SK-N-SH (cell line): ENCODE measurements around the gene LPP. TPM values are rescaled to one million over a fixed set of nuclear protein-coding genes. Genes with fewer than 3 reads are reported as not detected.

Experiments
- CTCF ChIA-PET: fragments of 300-600, 350-600 bp; formaldehyde crosslinking; extraction: SDS; loops from one replicate; lab custom pipeline; 2021; lab: Yijun Ruan, JAX
- POLR2A ChIA-PET: fragments of 350-600 bp; sonication (Branson Sonifier 250); formaldehyde crosslinking; extraction: SDS; loops from one replicate; lab custom pipeline; 2020; ENCODE audit warnings: antibody characterized with exemption, inconsistent platforms; lab: Yijun Ruan, JAX
- DNase-seq: peaks from one replicate; pipeline ENCODE4 v3.0.0; 2012
- H2AFZ ChIP-seq: fragments of 200-600 bp; sonication (generic); 2 replicates; pipeline ENCODE4 v1.8.1; 2016; ENCODE audit warnings: antibody characterized with exemption, mild to moderate bottlenecking, low read depth
- H3F3A ChIP-seq: fragments of 200-600 bp; sonication (generic); replicated peaks from 2 replicates; pipeline ENCODE3; 2016; ENCODE audit warnings: antibody characterized with exemption, mild to moderate bottlenecking; ENCODE audit not compliant: insufficient read depth
- H3K27ac ChIP-seq, 2 experiments: fragments of 200-500 bp in 1 of 2; fragments of 200-600 bp in 1 of 2; sonication (Bioruptor generic) in 1 of 2; sonication (generic), shearing (Covaris generic) in 1 of 2; 2 replicates each; pipeline versions ENCODE4 v1.5.1 to v1.6.1; 2014 to 2016; ENCODE audit warnings: low read depth in 2 of 2, inconsistent platforms in 1 of 2, low read length in 1 of 2, mild to moderate bottlenecking in 1 of 2, mixed read lengths in 1 of 2
- H3K27me3 ChIP-seq: fragments of 200-600 bp; sonication (generic), shearing (Covaris generic); 2 replicates; pipeline ENCODE4 v1.6.1; 2016; ENCODE audit warnings: mixed run types; ENCODE audit not compliant: insufficient read depth
- H3K36me3 ChIP-seq, 2 experiments: fragments of 200-500 bp in 1 of 2; fragments of 200-600 bp in 1 of 2; sonication (Bioruptor generic) in 1 of 2; sonication (generic) in 1 of 2; replicated peaks in 1 of 2; 2 replicates each; pipeline versions ENCODE3 to v1.5.1; 2014 to 2016; ENCODE audit warnings: low read length in 1 of 2, mild to moderate bottlenecking in 1 of 2; ENCODE audit not compliant: insufficient read depth in 2 of 2, control insufficient read depth in 1 of 2
- H3K4me1 ChIP-seq, 2 experiments: fragments of 200-500 bp in 1 of 2; fragments of 200-600 bp in 1 of 2; sonication (Bioruptor generic) in 1 of 2; sonication (generic), shearing (Covaris generic) in 1 of 2; 2 replicates each; pipeline versions ENCODE4 v1.5.1 to v1.6.1; 2014 to 2016; ENCODE audit warnings: low read depth in 1 of 2, low read length in 1 of 2, mixed run types in 1 of 2; ENCODE audit not compliant: insufficient read depth in 2 of 2, control insufficient read depth in 1 of 2
- H3K4me2 ChIP-seq: fragments of 200-600 bp; sonication (generic), shearing (Covaris generic); 2 replicates; pipeline ENCODE4 v1.6.1; 2017; ENCODE audit warnings: mixed run types
- H3K4me3 ChIP-seq, 2 experiments: fragments of 200-500 bp in 1 of 2; fragments of 200-600 bp in 1 of 2; sonication (Bioruptor generic) in 1 of 2; sonication (generic), shearing (Covaris generic) in 1 of 2; 2 replicates each; pipeline versions ENCODE4 v1.5.1 to v1.8.1; 2014 to 2016; ENCODE audit warnings: low read depth in 2 of 2, inconsistent platforms in 1 of 2, low read length in 1 of 2, mild to moderate bottlenecking in 1 of 2, mixed read lengths in 1 of 2, moderate library complexity in 1 of 2
- H3K79me2 ChIP-seq: fragments of 200-600 bp; sonication (generic); 2 replicates; pipeline ENCODE4 v1.8.1; 2017; ENCODE audit warnings: mild to moderate bottlenecking; ENCODE audit not compliant: insufficient read depth
- H3K9ac ChIP-seq: fragments of 200-600 bp; sonication (generic); 2 replicates; pipeline ENCODE4 v1.6.1; 2017; ENCODE audit warnings: mixed run types
- H3K9me2 ChIP-seq: fragments of 200-600 bp; sonication (generic); 2 replicates; pipeline ENCODE4 v1.6.1; 2017; ENCODE audit warnings: mixed run types
- H3K9me3 ChIP-seq: fragments of 200-600 bp; sonication (generic); 2 replicates; pipeline ENCODE4 v1.6.1; 2017; ENCODE audit warnings: mixed run types, mild to moderate bottlenecking, moderate library complexity
- H4K20me1 ChIP-seq: fragments of 200-600 bp; sonication (generic); 2 replicates; pipeline ENCODE4 v1.6.1; 2017; ENCODE audit warnings: mild to moderate bottlenecking, mixed run types; ENCODE audit not compliant: insufficient read depth
- EP300 ChIP-seq, 2 experiments: IDR thresholded peaks; 2 replicates each; pipeline versions ENCODE4 v1.4.0 to v1.6.1; 2012; ENCODE audit warnings: borderline replicate concordance in 1 of 2, low read depth in 1 of 2, low read length in 1 of 2
- EZH2phosphoT487 ChIP-seq: fragments of 200-600 bp; sonication (generic); IDR thresholded peaks from 2 replicates; pipeline ENCODE4 v1.6.1; 2017; ENCODE audit warnings: low read depth, mixed run types, mild to moderate bottlenecking, antibody characterized with exemption, moderate library complexity, borderline replicate concordance
- FOSL2 ChIP-seq: IDR thresholded peaks from 2 replicates; pipeline ENCODE4 v1.4.0; 2012; ENCODE audit warnings: low read depth, mild to moderate bottlenecking, moderate library complexity, borderline replicate concordance
- FOXJ3 ChIP-seq: sonication (generic); formaldehyde crosslinking; IDR thresholded peaks from 2 replicates; pipeline ENCODE4 v1.5.1; 2020; ENCODE audit warnings: mild to moderate bottlenecking, missing genetic modification reagents
- FOXM1 ChIP-seq: IDR thresholded peaks from 2 replicates; pipeline ENCODE4 v1.4.0; 2012; ENCODE audit warnings: low read depth, mild to moderate bottlenecking
- GABPA ChIP-seq: IDR thresholded peaks from 2 replicates; pipeline ENCODE4 v1.4.0; 2012; ENCODE audit warnings: low read depth, mild to moderate bottlenecking
- JUND ChIP-seq: IDR thresholded peaks from 2 replicates; pipeline ENCODE4 v1.4.0; 2012
- MEF2A ChIP-seq: IDR thresholded peaks from 2 replicates; pipeline ENCODE4 v1.4.0; 2012; ENCODE audit warnings: low read depth, borderline replicate concordance
- MXI1 ChIP-seq: IDR thresholded peaks from 2 replicates; pipeline ENCODE4 v1.6.1; 2012; ENCODE audit warnings: mild to moderate bottlenecking, low read depth, low read length, improper control_type of control experiment
- NFIC ChIP-seq: IDR thresholded peaks from 2 replicates; pipeline ENCODE4 v1.4.0; 2012; ENCODE audit warnings: borderline replicate concordance
- POLR2AphosphoS5 ChIP-seq: IDR thresholded peaks from 2 replicates; pipeline ENCODE4 v1.6.1; 2012; ENCODE audit warnings: low read depth, low read length
- RAD21 ChIP-seq: IDR thresholded peaks from 2 replicates; pipeline ENCODE4 v1.6.1; 2012; ENCODE audit warnings: mild to moderate bottlenecking, low read length
- SMC3 ChIP-seq: IDR thresholded peaks from 2 replicates; pipeline ENCODE4 v1.6.1; 2012; ENCODE audit warnings: low read depth, low read length, improper control_type of control experiment
- TEAD4 ChIP-seq: IDR thresholded peaks from 2 replicates; pipeline ENCODE4 v1.4.0; 2012; ENCODE audit warnings: mild to moderate bottlenecking, borderline replicate concordance; ENCODE audit not compliant: insufficient read depth
- YY1 ChIP-seq: IDR thresholded peaks from 2 replicates; pipeline ENCODE4 v1.4.0; 2012; ENCODE audit warnings: low read depth, mild to moderate bottlenecking
- WGBS: methylation state at CpG from one replicate; pipeline ENCODE4 v1.1.6; 2017; ENCODE audit warnings: low lambda C conversion rate; 5-methylcytosine and 5-hydroxymethylcytosine counted together
- polyA plus RNA-seq, 3 experiments: library from polyadenylated mRNA; depleted of rRNA; stranded (reverse); fragments of >200 nt; gene quantifications; 2 replicates each; pipeline ENCODE4 v1.2.3, GENCODE V29; 2012
- TF ChIP-seq, protein P1 (sequence below): IDR thresholded peaks from 2 replicates; pipeline ENCODE4 v1.6.1; 2012; ENCODE audit warnings: mild to moderate bottlenecking, low read depth, low read length, moderate library complexity
- TF ChIP-seq, protein P2 (sequence below): fragments of 150-350 bp; IDR thresholded peaks from 2 replicates; pipeline ENCODE4 v1.6.1; 2016; ENCODE audit warnings: mild to moderate bottlenecking, low read depth, low read length
- TF ChIP-seq, protein P3 (sequence below): IDR thresholded peaks from 2 replicates; pipeline ENCODE4; 2012
- TF ChIP-seq, protein P4 (sequence below): IDR thresholded peaks from 2 replicates; pipeline ENCODE4 v1.4.0; 2012; ENCODE audit warnings: low read depth, borderline replicate concordance
- TF ChIP-seq, protein P5 (sequence below): IDR thresholded peaks from 2 replicates; pipeline ENCODE4 v1.4.0; 2012; ENCODE audit warnings: low read depth, borderline replicate concordance

The LPP gene
- polyA plus RNA-seq, 1 of the 3 experiments (the other 2 are of a cell fraction) = 6.6 TPM

DNA sequence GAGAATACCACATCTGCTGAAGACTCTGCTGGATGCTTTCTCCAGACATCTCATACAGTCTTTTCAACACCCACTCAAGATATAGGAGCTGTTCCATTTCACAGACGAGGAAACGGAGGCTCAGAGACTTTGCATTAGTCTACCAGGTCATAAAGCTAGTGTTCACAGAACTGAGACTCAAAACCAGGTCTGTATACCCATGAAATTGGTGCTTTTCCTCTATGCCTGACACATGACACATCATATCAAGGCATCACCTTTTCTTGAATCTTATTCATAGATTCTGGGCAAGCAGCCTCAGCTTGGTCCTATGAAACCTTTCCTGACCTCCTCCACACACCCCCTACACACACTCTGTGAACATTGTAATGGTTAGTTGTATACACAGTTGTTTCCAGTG lies 101.2 kb downstream of the LPP start:
- peaks cover 89% of the 10 kb centered on the region for H3K79me2 ChIP-seq
- H3K27ac ChIP-seq = no peak overlapping the region
- H3K4me1 ChIP-seq = peaks cover 0 to 2% of the 10 kb centered on the region in 2 experiments; a peak in 1 of 4 replicates
- ChIA-PET POLR2A (no interaction called here), CTCF (no interaction called here)
- no peak overlapping the region for H3K9ac ChIP-seq
- H2AFZ ChIP-seq = no peak overlapping the region
- TF ChIP-seq TEAD4 (no peak), SMC3 (no peak), JUND (no peak), FOXM1 (no peak), YY1 (no peak), NFIC (no peak), FOXJ3 (no peak), MEF2A (no peak), EZH2phosphoT487 (no peak), FOSL2 (no peak), GABPA (no peak)
- TF ChIP-seq, protein P1, sequence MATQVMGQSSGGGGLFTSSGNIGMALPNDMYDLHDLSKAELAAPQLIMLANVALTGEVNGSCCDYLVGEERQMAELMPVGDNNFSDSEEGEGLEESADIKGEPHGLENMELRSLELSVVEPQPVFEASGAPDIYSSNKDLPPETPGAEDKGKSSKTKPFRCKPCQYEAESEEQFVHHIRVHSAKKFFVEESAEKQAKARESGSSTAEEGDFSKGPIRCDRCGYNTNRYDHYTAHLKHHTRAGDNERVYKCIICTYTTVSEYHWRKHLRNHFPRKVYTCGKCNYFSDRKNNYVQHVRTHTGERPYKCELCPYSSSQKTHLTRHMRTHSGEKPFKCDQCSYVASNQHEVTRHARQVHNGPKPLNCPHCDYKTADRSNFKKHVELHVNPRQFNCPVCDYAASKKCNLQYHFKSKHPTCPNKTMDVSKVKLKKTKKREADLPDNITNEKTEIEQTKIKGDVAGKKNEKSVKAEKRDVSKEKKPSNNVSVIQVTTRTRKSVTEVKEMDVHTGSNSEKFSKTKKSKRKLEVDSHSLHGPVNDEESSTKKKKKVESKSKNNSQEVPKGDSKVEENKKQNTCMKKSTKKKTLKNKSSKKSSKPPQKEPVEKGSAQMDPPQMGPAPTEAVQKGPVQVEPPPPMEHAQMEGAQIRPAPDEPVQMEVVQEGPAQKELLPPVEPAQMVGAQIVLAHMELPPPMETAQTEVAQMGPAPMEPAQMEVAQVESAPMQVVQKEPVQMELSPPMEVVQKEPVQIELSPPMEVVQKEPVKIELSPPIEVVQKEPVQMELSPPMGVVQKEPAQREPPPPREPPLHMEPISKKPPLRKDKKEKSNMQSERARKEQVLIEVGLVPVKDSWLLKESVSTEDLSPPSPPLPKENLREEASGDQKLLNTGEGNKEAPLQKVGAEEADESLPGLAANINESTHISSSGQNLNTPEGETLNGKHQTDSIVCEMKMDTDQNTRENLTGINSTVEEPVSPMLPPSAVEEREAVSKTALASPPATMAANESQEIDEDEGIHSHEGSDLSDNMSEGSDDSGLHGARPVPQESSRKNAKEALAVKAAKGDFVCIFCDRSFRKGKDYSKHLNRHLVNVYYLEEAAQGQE = no peak
- TF ChIP-seq, protein P2, sequence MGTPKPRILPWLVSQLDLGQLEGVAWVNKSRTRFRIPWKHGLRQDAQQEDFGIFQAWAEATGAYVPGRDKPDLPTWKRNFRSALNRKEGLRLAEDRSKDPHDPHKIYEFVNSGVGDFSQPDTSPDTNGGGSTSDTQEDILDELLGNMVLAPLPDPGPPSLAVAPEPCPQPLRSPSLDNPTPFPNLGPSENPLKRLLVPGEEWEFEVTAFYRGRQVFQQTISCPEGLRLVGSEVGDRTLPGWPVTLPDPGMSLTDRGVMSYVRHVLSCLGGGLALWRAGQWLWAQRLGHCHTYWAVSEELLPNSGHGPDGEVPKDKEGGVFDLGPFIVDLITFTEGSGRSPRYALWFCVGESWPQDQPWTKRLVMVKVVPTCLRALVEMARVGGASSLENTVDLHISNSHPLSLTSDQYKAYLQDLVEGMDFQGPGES = no peak
- no peaks in the 10 kb centered on the region for H3K9me2 ChIP-seq
- peaks cover 3% of the 10 kb centered on the region; the same call in 1 of the 2 replicates for H3K9me3 ChIP-seq
- no peak overlapping the region for H3K4me3 ChIP-seq
- no peaks in the 10 kb centered on the region for H4K20me1 ChIP-seq
- peaks cover 0 to 22% of the 10 kb centered on the region in 2 experiments for H3K36me3 ChIP-seq
- H3K27me3 ChIP-seq = no peaks in the 10 kb centered on the region
- no peak overlapping the region for H3K4me2 ChIP-seq
- DNase-seq = no peak
- H3F3A ChIP-seq = no peaks in the 10 kb centered on the region
- 77% methylated on average over 2 of the region's 2 CpGs for WGBS

DNA sequence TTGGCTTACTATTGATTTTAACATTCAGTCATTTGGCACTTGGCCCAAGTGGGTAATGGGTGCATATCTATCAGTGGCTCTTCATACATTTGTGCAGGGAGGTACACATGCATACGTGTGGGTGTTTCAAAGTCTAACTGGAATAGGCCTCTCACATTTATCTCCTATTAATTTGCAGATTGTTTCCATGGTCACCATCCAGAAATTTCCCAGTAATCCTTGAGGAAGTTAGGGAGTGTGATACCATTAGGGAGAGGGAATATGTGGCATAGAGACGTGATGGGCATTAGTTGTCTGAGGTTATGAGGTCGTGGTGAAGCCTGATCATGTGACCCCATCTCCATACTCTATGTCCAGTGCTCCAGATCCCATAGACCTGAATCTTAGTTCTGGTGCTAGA lies 102.8 kb downstream of the LPP start:
- peaks cover 0 to 16% of the 10 kb centered on the region in 2 experiments; a peak in 2 of 4 replicates for H3K4me1 ChIP-seq
- CTCF ChIA-PET = no interaction called here
- POLR2A ChIA-PET = no interaction called here
- TF ChIP-seq, protein P3, sequence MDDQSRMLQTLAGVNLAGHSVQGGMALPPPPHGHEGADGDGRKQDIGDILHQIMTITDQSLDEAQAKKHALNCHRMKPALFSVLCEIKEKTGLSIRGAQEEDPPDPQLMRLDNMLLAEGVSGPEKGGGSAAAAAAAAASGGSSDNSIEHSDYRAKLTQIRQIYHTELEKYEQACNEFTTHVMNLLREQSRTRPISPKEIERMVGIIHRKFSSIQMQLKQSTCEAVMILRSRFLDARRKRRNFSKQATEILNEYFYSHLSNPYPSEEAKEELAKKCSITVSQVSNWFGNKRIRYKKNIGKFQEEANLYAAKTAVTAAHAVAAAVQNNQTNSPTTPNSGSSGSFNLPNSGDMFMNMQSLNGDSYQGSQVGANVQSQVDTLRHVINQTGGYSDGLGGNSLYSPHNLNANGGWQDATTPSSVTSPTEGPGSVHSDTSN = no peak
- TF ChIP-seq, protein P4, sequence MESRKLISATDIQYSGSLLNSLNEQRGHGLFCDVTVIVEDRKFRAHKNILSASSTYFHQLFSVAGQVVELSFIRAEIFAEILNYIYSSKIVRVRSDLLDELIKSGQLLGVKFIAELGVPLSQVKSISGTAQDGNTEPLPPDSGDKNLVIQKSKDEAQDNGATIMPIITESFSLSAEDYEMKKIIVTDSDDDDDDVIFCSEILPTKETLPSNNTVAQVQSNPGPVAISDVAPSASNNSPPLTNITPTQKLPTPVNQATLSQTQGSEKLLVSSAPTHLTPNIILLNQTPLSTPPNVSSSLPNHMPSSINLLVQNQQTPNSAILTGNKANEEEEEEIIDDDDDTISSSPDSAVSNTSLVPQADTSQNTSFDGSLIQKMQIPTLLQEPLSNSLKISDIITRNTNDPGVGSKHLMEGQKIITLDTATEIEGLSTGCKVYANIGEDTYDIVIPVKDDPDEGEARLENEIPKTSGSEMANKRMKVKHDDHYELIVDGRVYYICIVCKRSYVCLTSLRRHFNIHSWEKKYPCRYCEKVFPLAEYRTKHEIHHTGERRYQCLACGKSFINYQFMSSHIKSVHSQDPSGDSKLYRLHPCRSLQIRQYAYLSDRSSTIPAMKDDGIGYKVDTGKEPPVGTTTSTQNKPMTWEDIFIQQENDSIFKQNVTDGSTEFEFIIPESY = no peak
- TF ChIP-seq FOSL2 (no peak), EP300 (IDR thresholded peaks at IDR 0.05; ENCODE audit: borderline replicate concordance in 1 of 2, low read depth in 1 of 2, low read length in 1 of 2) (no peak), SMC3 (no peak), EZH2phosphoT487 (no peak), FOXJ3 (no peak), RAD21 (no peak), POLR2AphosphoS5 (no peak), MXI1 (no peak), MEF2A (no peak)
- TF ChIP-seq, protein P5, sequence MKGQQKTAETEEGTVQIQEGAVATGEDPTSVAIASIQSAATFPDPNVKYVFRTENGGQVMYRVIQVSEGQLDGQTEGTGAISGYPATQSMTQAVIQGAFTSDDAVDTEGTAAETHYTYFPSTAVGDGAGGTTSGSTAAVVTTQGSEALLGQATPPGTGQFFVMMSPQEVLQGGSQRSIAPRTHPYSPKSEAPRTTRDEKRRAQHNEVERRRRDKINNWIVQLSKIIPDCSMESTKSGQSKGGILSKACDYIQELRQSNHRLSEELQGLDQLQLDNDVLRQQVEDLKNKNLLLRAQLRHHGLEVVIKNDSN = no peak

More for the DNA sequence above, 102.8 kb downstream of the LPP start:
- Histone ChIP-seq H2AFZ (no peak overlapping the region), H3K27me3 (no peaks in the 10 kb centered on the region), H3K9me3 (peaks cover 3% of the 10 kb centered on the region; the same call in 1 of the 2 replicates), H3K27ac (no peak overlapping the region), H3K9me2 (no peaks in the 10 kb centered on the region), H3K79me2 (peaks cover 92% of the 10 kb centered on the region), H3K9ac (no peak overlapping the region), H3F3A (peaks cover 15% of the 10 kb centered on the region), H3K4me3 (no peak overlapping the region), H3K36me3 (peaks cover 0 to 22% of the 10 kb centered on the region in 2 experiments), H4K20me1 (no peaks in the 10 kb centered on the region), H3K4me2 (no peak overlapping the region)
- 59% methylated on average over 3 of the region's 3 CpGs for WGBS
- no peak for DNase-seq
